ENCODE data around the gene GGA3. TPM values are rescaled to one million over a fixed set of nuclear protein-coding genes. Genes with fewer than 3 reads are reported as not detected.
A peak's percentile ranks its signal among the peaks of the same experiment; 100 is the strongest.

GGA3 gene
- total and polyA plus RNA-seq, 8 donors, result 9.5 to 94.5 (median 27.2) TPM

DNA sequence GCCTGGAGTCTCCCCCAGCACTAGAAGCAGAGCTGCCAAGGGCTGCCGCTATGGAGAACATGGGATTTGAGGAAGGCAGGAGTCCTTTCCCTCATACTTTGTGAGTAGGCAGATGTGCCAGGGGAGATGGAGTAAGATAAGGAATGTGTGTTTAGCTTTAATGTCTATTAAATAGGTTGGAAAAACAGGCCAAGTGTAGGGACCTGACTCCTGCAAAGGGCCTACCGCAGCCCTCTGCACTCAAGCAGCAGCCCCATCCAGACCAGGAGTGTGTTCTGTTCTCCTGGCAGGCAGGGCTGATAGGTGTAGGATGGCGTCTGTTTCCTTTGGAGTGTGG lies 11.4 kb upstream of the GGA3 start:
- TF ChIP-seq POLR2A (IDR thresholded peaks at IDR 0.05), result no peak
- no peak for TF ChIP-seq EP300 (IDR thresholded peaks at IDR 0.05)
- no peak for TF ChIP-seq POLR2AphosphoS5 (IDR thresholded peaks at IDR 0.05)
- TF ChIP-seq, protein P1, sequence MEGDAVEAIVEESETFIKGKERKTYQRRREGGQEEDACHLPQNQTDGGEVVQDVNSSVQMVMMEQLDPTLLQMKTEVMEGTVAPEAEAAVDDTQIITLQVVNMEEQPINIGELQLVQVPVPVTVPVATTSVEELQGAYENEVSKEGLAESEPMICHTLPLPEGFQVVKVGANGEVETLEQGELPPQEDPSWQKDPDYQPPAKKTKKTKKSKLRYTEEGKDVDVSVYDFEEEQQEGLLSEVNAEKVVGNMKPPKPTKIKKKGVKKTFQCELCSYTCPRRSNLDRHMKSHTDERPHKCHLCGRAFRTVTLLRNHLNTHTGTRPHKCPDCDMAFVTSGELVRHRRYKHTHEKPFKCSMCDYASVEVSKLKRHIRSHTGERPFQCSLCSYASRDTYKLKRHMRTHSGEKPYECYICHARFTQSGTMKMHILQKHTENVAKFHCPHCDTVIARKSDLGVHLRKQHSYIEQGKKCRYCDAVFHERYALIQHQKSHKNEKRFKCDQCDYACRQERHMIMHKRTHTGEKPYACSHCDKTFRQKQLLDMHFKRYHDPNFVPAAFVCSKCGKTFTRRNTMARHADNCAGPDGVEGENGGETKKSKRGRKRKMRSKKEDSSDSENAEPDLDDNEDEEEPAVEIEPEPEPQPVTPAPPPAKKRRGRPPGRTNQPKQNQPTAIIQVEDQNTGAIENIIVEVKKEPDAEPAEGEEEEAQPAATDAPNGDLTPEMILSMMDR (IDR thresholded peaks at IDR 0.05), result no peak

GRCh38 chr17:75271955-75272847 lies 10.8 kb upstream of the GGA3 start:
- peak in 1 of 2 donors; percentile 39 for DNase-seq
- peaks cover 1 to 21% (median 15%) of the 10 kb centered on the region in 4 donors for H3K36me3 ChIP-seq
- peak overlapping the region; percentile 92 to 97 (median 94) for H3K4me3 ChIP-seq
- TF ChIP-seq, protein P1 (IDR thresholded peaks at IDR 0.05), result no peak
- TF ChIP-seq POLR2A (IDR thresholded peaks at IDR 0.05) (no peak), EP300 (IDR thresholded peaks at IDR 0.05) (no peak), POLR2AphosphoS5 (IDR thresholded peaks at IDR 0.05) (no peak)
- WGBS, 5 donors, result 42 to 53% (median 48%) methylated on average over 21 to 24 of the region's 24 CpGs
- peak overlapping the region in 4 of 5 donors; percentile 97 to 100 (median 97) for H3K27ac ChIP-seq
- H3K27me3 ChIP-seq, result no peaks in the 10 kb centered on the region
- H3K9me3 ChIP-seq, result no peaks in the 10 kb centered on the region
- H3K4me1 ChIP-seq, result peaks cover 17 to 54% (median 36%) of the 10 kb centered on the region in 4 donors
- intact Hi-C loops (cut with DNase I; ENCODE audit: low total_unique reads), result no loop called here

More for the DNA sequence above, 11.4 kb upstream of the GGA3 start:
- intact Hi-C loops (cut with DNase I; ENCODE audit: low total_unique reads), result no loop called here
- Histone ChIP-seq H3K4me1 (peaks cover 17 to 48% (median 33%) of the 10 kb centered on the region in 4 donors), H3K4me3 (no peak overlapping the region), H3K36me3 (peaks cover 0 to 27% (median 16%) of the 10 kb centered on the region in 4 donors), H3K27ac (no peak overlapping the region), H3K27me3 (no peaks in the 10 kb centered on the region), H3K9me3 (no peaks in the 10 kb centered on the region)
- DNase-seq, result no peak
- 64 to 80% (median 76%) methylated on average over 3 of the region's 3 CpGs for WGBS, 5 donors

DNA sequence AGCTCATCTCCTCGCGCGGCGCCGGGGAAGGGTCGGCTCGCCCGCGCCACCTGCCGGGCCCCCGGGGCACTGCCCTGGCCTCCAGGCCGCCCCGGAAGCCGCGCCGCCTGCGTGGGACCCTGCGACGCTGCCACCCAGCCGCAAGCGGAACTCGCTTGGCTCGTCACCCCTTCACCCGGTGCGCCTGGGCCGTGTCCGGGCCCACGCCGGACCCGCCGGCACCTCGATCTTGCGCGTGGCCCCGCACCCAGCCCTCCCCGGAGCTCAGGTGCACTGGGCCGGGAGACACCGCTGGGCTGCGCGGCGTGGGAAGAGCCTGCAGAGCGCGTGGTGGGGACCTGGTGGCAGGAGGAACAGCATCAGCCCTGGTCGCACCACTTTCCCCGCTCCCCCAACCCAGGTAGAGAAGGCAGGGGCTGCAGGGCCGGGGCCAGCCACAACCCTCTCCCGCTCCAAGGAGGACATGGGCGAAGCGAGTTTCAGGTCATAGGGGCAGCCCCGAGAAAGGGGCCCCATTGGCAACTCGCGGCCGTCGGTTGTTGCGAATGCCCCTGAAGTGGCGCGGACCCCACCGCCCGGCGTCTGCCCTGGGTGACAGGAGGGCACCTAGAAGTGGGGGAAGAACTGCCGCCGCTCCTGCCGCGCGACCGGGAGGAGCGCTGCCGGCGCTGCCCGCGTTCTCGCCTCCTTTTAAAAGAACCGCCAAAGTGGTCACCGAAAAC lies 10.0 kb upstream of the GGA3 start:
- DNase-seq, result peak; percentile 87 to 95
- peak overlapping the region; percentile 92 to 97 (median 94) for H3K4me3 ChIP-seq
- H3K4me1 ChIP-seq, result peaks cover 17 to 61% (median 37%) of the 10 kb centered on the region in 4 donors
- no peaks in the 10 kb centered on the region for H3K27me3 ChIP-seq
- no peaks in the 10 kb centered on the region for H3K9me3 ChIP-seq
- H3K36me3 ChIP-seq, result peaks cover 8 to 25% (median 18%) of the 10 kb centered on the region in 4 donors
- 0 to 1% (median 0%) methylated on average over 22 to 74 of the region's 74 CpGs for WGBS, 5 donors
- intact Hi-C loops (cut with DNase I; ENCODE audit: low total_unique reads), result no loop called here
- peak overlapping the region; percentile 87 to 100 (median 97) for H3K27ac ChIP-seq
- TF ChIP-seq, protein P1 (IDR thresholded peaks at IDR 0.05), result peak in 4 of 7 experiments; percentile 51 to 97 (median 82)
- no peak for TF ChIP-seq POLR2A (IDR thresholded peaks at IDR 0.05)
- peak in 1 of 3 donors; percentile 60 for TF ChIP-seq POLR2AphosphoS5 (IDR thresholded peaks at IDR 0.05)
- no peak for TF ChIP-seq EP300 (IDR thresholded peaks at IDR 0.05)

- intact Hi-C loops (cut with DNase I; ENCODE audit: low total_unique reads), result no loop called here
- 0 to 1% (median 1%) methylated on average over 3 to 39 of the region's 39 CpGs; no CpG with 5 or more reads in 1 of the 5 donors for WGBS, 5 donors
- TF ChIP-seq, protein P1 (IDR thresholded peaks at IDR 0.05), result no peak
- TF ChIP-seq POLR2AphosphoS5 (IDR thresholded peaks at IDR 0.05) (no peak), POLR2A (IDR thresholded peaks at IDR 0.05) (no peak), EP300 (IDR thresholded peaks at IDR 0.05) (no peak)
- H3K9me3 ChIP-seq, result no peaks in the 10 kb centered on the region
- peaks cover 17 to 65% (median 37%) of the 10 kb centered on the region in 4 donors for H3K4me1 ChIP-seq
- peak within 1 kb of the TSS; percentile 92 to 97 (median 94) for H3K4me3 ChIP-seq
- no peaks in the 10 kb centered on the region for H3K27me3 ChIP-seq
- no peak for DNase-seq
- H3K36me3 ChIP-seq, result peaks cover 13 to 30% (median 23%) of the 10 kb centered on the region in 4 donors
- H3K27ac ChIP-seq, result peak within 1 kb of the TSS; percentile 87 to 100 (median 97)
Measured at GRCh38 chr17:75270966-75271232, 9.5 kb upstream of the GGA3 start, which contains the start of gene MIF4GD. Gene MIF4GD (minus strand): TSS chr17:75271231. CDS start chr17:75270195, 1,036 bp downstream.

All from stomach (tissue), 9 donors.